ENCODE measurements around the gene OBSCN.

DNA sequence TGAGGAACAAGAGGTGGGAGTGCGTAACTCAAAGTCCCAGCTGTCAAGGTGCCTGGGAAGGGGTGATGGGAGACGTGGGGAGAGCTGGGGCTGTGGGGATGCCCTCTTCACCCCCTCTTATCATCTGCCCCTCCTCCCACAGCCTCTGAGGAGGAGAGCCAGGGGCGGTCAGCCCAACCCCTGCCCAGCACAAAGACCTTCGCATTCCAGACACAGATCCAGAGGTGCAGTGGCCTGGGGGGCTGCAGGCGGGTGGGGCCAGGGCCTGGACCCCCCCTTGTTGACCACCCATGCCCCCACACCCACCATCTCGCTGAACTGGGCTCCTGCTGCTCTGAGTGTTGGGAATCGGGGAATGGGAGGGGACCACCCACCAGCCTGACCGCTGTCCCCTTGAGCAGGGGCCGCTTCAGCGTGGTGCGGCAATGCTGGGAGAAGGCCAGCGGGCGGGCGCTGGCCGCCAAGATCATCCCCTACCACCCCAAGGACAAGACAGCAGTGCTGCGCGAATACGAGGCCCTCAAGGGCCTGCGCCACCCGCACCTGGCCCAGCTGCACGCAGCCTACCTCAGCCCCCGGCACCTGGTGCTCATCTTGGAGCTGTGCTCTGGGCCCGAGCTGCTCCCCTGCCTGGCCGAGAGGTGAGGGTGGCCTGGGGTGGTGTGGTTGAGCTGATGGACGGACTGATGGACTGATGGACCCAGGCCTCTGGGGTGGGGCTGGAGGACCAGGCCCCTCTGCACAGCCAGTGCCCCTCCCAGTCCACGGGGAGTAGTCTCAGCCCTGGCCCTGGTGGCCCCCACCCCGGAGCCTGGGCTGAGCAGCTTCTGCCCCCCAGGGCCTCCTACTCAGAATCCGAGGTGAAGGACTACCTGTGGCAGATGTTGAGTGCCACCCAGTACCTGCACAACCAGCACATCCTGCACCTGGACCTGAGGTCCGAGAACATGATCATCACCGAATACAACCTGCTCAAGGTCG, 169.1 kb downstream of the OBSCN start:
- TF ChIP-seq POLR2A (IDR thresholded peaks at IDR 0.05; ENCODE audit: low read depth, low read length): no peak
- TF ChIP-seq, protein P1, sequence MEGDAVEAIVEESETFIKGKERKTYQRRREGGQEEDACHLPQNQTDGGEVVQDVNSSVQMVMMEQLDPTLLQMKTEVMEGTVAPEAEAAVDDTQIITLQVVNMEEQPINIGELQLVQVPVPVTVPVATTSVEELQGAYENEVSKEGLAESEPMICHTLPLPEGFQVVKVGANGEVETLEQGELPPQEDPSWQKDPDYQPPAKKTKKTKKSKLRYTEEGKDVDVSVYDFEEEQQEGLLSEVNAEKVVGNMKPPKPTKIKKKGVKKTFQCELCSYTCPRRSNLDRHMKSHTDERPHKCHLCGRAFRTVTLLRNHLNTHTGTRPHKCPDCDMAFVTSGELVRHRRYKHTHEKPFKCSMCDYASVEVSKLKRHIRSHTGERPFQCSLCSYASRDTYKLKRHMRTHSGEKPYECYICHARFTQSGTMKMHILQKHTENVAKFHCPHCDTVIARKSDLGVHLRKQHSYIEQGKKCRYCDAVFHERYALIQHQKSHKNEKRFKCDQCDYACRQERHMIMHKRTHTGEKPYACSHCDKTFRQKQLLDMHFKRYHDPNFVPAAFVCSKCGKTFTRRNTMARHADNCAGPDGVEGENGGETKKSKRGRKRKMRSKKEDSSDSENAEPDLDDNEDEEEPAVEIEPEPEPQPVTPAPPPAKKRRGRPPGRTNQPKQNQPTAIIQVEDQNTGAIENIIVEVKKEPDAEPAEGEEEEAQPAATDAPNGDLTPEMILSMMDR (conservative IDR thresholded peaks at IDR 0.05; ENCODE audit: low read depth, low read length): no peak
- no peak for TF ChIP-seq BHLHE40 (IDR thresholded peaks at IDR 0.05; ENCODE audit: low read depth, low read length)
- TF ChIP-seq MAZ (IDR thresholded peaks at IDR 0.05; ENCODE audit: borderline replicate concordance, low read depth, low read length): no peak
- no peak for TF ChIP-seq MXI1 (IDR thresholded peaks at IDR 0.05; ENCODE audit: borderline replicate concordance, low read depth, low read length)
- no peak for TF ChIP-seq NFE2L2 (IDR thresholded peaks at IDR 0.05; ENCODE audit: low read depth, low read length)
